ENCODE data around the gene GON4L. TPM values are rescaled to one million over a fixed set of nuclear protein-coding genes. Genes with fewer than 3 reads are reported as not detected.
"Not testable (repeated sequence)": the region's sequence is repeated elsewhere in the genome, so short reads cannot be mapped to it uniquely, and the experiment has no call there.

Gene GON4L
- total RNA-seq, 1 donor from 2014 or later = 20.5 TPM

DNA sequence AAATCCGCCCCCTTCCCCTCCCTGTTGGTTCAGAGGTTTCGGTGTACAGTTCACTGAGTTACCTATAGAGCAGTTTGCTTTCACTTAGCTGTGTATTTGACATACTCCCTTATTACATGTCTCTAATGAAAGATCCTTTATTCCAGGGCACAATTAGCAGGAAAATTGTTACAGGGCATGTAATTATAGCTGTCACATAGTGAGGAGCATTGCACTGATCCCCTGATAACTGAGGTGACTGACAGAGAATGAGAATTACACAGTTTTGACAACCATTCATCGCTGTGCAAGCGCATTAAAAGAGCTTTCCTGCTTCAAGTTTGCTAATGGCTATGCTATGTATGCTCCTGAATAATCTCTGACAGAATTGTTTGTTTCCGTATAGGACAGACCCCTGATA lies 141.2 kb downstream of the GON4L start:
- TF ChIP-seq, protein P1, sequence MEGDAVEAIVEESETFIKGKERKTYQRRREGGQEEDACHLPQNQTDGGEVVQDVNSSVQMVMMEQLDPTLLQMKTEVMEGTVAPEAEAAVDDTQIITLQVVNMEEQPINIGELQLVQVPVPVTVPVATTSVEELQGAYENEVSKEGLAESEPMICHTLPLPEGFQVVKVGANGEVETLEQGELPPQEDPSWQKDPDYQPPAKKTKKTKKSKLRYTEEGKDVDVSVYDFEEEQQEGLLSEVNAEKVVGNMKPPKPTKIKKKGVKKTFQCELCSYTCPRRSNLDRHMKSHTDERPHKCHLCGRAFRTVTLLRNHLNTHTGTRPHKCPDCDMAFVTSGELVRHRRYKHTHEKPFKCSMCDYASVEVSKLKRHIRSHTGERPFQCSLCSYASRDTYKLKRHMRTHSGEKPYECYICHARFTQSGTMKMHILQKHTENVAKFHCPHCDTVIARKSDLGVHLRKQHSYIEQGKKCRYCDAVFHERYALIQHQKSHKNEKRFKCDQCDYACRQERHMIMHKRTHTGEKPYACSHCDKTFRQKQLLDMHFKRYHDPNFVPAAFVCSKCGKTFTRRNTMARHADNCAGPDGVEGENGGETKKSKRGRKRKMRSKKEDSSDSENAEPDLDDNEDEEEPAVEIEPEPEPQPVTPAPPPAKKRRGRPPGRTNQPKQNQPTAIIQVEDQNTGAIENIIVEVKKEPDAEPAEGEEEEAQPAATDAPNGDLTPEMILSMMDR (IDR thresholded peaks at IDR 0.05; ENCODE audit: insufficient read depth, low read length, severe bottlenecking) = no peak
- no peak overlapping the region for H3K4me3 ChIP-seq (ENCODE audit: low read depth, low read length)
- no peaks in the 10 kb centered on the region for H3K27me3 ChIP-seq (ENCODE audit: control insufficient read depth, insufficient read depth, low read length)
- FAIRE-seq = no peak
- H3K36me3 ChIP-seq (ENCODE audit: control insufficient read depth, insufficient read depth, low read length) = no peaks in the 10 kb centered on the region
- DNase-seq (ENCODE audit: low read depth) = no peak

- H3K27me3 ChIP-seq (ENCODE audit: control insufficient read depth, insufficient read depth, low read length); H3K4me3 ChIP-seq (ENCODE audit: low read depth, low read length); FAIRE-seq; H3K36me3 ChIP-seq (ENCODE audit: control insufficient read depth, insufficient read depth, low read length); DNase-seq (ENCODE audit: low read depth): not testable (repeated sequence)
Measured at GRCh38 chr1:155715056-155715455, 142.0 kb downstream of the GON4L start.

GRCh38 chr1:155713075-155713474 lies 143.9 kb downstream of the GON4L start:
- FAIRE-seq (no peak), DNase-seq (ENCODE audit: low read depth) (no peak)
- TF ChIP-seq, protein P1 (IDR thresholded peaks at IDR 0.05; ENCODE audit: insufficient read depth, low read length, severe bottlenecking) = no peak
- Histone ChIP-seq H3K4me3 (ENCODE audit: low read depth, low read length) (no peak overlapping the region), H3K27me3 (ENCODE audit: control insufficient read depth, insufficient read depth, low read length) (no peaks in the 10 kb centered on the region), H3K36me3 (ENCODE audit: control insufficient read depth, insufficient read depth, low read length) (peaks cover 1% of the 10 kb centered on the region)

GRCh38 chr1:155712636-155713035 lies 144.4 kb downstream of the GON4L start:
- not testable (repeated sequence) for H3K27me3 ChIP-seq (ENCODE audit: control insufficient read depth, insufficient read depth, low read length); DNase-seq (ENCODE audit: low read depth); FAIRE-seq; H3K4me3 ChIP-seq (ENCODE audit: low read depth, low read length); H3K36me3 ChIP-seq (ENCODE audit: control insufficient read depth, insufficient read depth, low read length)

DNA sequence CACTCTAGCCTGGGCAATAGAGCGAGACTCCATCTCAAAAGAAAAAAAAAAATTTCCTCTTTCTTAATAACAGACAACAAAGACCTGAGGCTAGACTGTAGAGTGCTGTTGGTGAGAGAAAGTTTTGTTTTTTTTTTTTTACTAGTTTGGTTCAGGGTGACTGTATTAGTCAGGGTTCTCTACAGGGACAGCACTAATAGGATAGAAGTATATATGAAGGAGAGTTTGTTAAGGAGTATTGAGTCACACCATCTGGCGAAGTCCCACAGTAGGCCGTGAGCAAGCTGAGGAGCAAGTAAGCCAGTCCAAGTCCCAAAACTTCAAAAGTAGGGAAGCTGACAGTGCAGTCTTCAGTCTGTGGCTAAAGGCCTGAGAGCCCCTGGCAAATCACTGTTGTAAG lies 145.6 kb downstream of the GON4L start:
- H3K36me3 ChIP-seq (ENCODE audit: control insufficient read depth, insufficient read depth, low read length); H3K27me3 ChIP-seq (ENCODE audit: control insufficient read depth, insufficient read depth, low read length); DNase-seq (ENCODE audit: low read depth); H3K4me3 ChIP-seq (ENCODE audit: low read depth, low read length); FAIRE-seq: not testable (repeated sequence)

DNA sequence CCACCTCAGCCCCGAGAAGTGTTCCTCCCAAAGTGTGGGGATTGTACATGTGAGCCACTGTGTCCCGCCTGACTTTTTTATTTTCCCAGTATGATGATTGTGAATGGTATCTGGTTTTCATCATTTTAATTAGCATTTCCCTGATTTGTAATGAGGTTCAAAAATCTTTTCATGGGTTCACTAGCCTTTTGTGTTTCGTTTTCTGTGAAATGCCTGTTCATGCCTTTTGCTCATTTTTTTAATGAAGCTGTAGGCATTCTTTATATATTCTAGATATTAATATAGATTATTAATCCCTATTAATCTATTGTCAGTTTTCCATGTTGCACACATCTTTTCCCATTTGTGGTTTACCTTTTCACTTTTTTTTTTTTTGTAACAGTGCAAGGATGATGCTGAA lies 147.6 kb downstream of the GON4L start:
- Histone ChIP-seq H3K27me3 (ENCODE audit: control insufficient read depth, insufficient read depth, low read length) (no peaks in the 10 kb centered on the region), H3K4me3 (ENCODE audit: low read depth, low read length) (no peak overlapping the region), H3K36me3 (ENCODE audit: control insufficient read depth, insufficient read depth, low read length) (peaks cover 1% of the 10 kb centered on the region)
- TF ChIP-seq, protein P1 (IDR thresholded peaks at IDR 0.05; ENCODE audit: insufficient read depth, low read length, severe bottlenecking) = no peak
- DNase-seq (ENCODE audit: low read depth) (no peak), FAIRE-seq (no peak)

DNA sequence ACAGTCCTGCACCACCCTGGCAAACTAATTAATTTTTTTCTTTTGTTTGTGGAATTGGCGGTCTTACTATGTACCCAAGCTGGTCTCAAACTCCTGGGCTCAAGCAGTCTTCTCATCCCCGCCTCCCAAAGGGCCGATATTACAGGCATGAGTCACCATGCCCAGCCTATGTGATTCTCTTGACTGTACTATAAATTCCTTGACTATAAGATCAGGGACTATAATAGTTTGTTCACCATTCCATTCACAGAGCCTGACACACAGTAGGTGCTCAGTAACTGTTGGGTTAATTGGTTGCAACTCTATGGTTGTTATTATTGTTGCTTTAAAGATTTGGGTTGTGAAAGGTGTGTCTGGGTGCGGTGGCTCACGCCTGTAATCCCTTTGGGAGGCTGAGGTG lies 150.9 kb downstream of the GON4L start:
- TF ChIP-seq, protein P1 (IDR thresholded peaks at IDR 0.05; ENCODE audit: insufficient read depth, low read length, severe bottlenecking) = no peak
- no peak overlapping the region for H3K4me3 ChIP-seq (ENCODE audit: low read depth, low read length)
- H3K27me3 ChIP-seq (ENCODE audit: control insufficient read depth, insufficient read depth, low read length) = no peaks in the 10 kb centered on the region
- peak; percentile 55 for DNase-seq (ENCODE audit: low read depth)
- FAIRE-seq = no peak
- peaks cover 1% of the 10 kb centered on the region for H3K36me3 ChIP-seq (ENCODE audit: control insufficient read depth, insufficient read depth, low read length)

DNA sequence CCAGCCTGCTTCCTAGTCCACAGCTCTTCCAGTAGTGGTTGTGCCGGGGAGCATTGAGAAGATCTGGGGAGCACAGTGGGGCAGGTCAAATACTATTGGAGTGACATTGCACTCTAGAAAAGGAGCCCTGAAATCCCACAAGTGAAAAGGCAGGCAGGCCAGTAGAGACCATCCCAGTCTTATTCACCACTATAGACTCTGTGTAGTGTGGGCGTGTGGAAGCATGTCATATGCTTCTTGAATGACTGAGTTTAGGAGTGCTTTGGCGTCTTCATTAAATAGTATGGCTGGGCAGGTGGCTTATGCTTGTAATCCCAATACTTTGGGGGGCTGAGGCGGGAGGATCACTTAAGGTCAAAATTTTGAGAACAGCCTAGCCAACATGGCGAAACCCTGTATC lies 152.6 kb downstream of the GON4L start:
- not testable (repeated sequence) for FAIRE-seq; H3K4me3 ChIP-seq (ENCODE audit: low read depth, low read length); H3K27me3 ChIP-seq (ENCODE audit: control insufficient read depth, insufficient read depth, low read length); H3K36me3 ChIP-seq (ENCODE audit: control insufficient read depth, insufficient read depth, low read length)
- peak; percentile 43 for DNase-seq (ENCODE audit: low read depth)
